Omental fat pad (tissue), 4 donors: ENCODE measurements around the gene AUTS2. TPM values are rescaled to one million over a fixed set of nuclear protein-coding genes. Genes with fewer than 3 reads are reported as not detected.

Experiments
- ATAC-seq: fragments of 150-250 bp; one replicate; pipeline ENCODE4 v1.9.1; 2016; ENCODE audit warnings: mild to moderate bottlenecking, moderate library complexity; ENCODE audit not compliant: low FRiP score
- DNase-seq: peaks from one replicate; pipeline ENCODE4 v3.0.0-alpha.2; 2019; ENCODE audit warnings: low spot score
- CTCF ChIP-seq, 3 donors: fragments of 450-650 bp; IDR thresholded peaks; one replicate each; pipeline ENCODE4 v1.5.1; 2016 to 2017; ENCODE audit warnings: antibody characterized with exemption in 3 of 3, mild to moderate bottlenecking in 3 of 3, moderate library complexity in 2 of 3
- total RNA-seq, 4 donors: library from RNA; depleted of rRNA; stranded (reverse); fragments of >200 nt; gene quantifications; one replicate each; pipeline ENCODE4 v1.1.0, GENCODE V29; 2016

Gene AUTS2
- total RNA-seq, 4 donors from 2014 or later, result 13.2 to 27.0 (median 21.2) TPM

GRCh38 chr7:69803699-69804516 lies 205.6 kb downstream of the AUTS2 start:
- TF ChIP-seq CTCF (IDR thresholded peaks at IDR 0.05), result no peak
- DNase-seq (no peak), ATAC-seq (no peak)

- ATAC-seq (no peak), DNase-seq (no peak)
- TF ChIP-seq CTCF (IDR thresholded peaks at IDR 0.05), result no peak
These were observed 206.7 kb downstream of the AUTS2 start for GRCh38 chr7:69804962-69805361.

GRCh38 chr7:69808391-69808790 lies 210.1 kb downstream of the AUTS2 start:
- TF ChIP-seq CTCF (IDR thresholded peaks at IDR 0.05), result no peak
- ATAC-seq (no peak), DNase-seq (no peak)

GRCh38 chr7:69811476-69812308 lies 213.4 kb downstream of the AUTS2 start:
- ATAC-seq (no peak), DNase-seq (no peak)
- no peak for TF ChIP-seq CTCF (IDR thresholded peaks at IDR 0.05)

- no peak for ATAC-seq
- DNase-seq, result no peak
- no peak for TF ChIP-seq CTCF (IDR thresholded peaks at IDR 0.05)
These were observed 214.5 kb downstream of the AUTS2 start for GRCh38 chr7:69812756-69813155.

- ATAC-seq, result no peak
- TF ChIP-seq CTCF (IDR thresholded peaks at IDR 0.05), result no peak
- no peak for DNase-seq
These were observed 215.5 kb downstream of the AUTS2 start for GRCh38 chr7:69813637-69814240.
